ENCODE results near the gene GPSM3. TPM values are rescaled to one million over a fixed set of nuclear protein-coding genes. Genes with fewer than 3 reads are reported as not detected.

GPSM3 gene
- total and polyA plus RNA-seq, 2 of the 13 experiments (the other 11 are each of a cell fraction or from before 2014, with no cell fraction given): 0.18 to 6.2 TPM

DNA sequence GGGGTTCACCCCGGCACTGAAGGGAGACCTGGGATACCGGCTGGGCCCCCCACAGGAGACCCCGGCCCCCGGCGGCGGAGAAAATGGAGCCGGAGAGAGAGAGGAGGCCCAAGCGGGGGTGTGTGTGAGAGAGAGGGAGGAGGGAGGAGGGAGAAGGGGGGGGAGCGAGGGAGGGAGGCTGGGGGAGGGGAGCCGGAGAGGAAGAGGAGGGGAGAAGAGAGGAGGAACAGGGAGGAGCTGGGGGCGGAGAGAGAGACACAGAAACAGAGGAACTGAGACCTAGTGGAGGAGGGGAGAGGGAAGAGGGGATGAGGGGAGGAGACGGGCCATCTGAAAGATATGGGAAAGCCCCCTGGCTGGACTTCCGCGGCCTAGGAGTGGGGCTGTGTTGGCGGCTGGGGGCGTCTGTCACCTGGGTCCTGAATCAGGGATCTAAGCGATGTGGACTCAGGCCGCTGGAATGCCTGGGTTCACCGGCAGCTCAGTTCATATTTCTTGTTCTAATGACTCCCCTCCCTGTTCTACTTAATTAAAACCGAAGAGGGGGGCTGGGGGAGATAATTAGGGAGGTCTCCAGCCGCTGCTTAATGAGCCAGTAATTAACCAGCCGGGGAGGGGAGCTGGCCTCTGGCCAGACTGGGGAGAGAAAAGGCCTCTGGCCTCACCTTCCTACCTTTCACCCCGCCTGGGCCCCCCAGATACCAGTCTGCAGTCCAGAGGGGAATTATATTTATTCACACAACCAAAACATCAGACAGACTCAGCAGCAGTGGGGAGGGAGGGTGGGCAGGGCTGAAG, 2.2 kb downstream of the GPSM3 start, which contains the start of gene PBX2 (continued):
- TF ChIP-seq, protein P1, sequence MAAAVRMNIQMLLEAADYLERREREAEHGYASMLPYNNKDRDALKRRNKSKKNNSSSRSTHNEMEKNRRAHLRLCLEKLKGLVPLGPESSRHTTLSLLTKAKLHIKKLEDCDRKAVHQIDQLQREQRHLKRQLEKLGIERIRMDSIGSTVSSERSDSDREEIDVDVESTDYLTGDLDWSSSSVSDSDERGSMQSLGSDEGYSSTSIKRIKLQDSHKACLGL (CRISPR knock-in tag; IDR thresholded peaks at IDR 0.05): no peak
- TF ChIP-seq RFX1 (IDR thresholded peaks at IDR 0.05) (no peak), HOXA7 (CRISPR knock-in tag; IDR thresholded peaks at IDR 0.05) (no peak), ZNF160 (CRISPR knock-in tag; IDR thresholded peaks at IDR 0.05) (no peak), NBN (conservative IDR thresholded peaks at IDR 0.05) (no peak), PHF20 (CRISPR knock-in tag; IDR thresholded peaks at IDR 0.05) (peak; percentile 63; the same call in 1 of the 2 replicates), NR1H2 (CRISPR knock-in tag; IDR thresholded peaks at IDR 0.05; ENCODE audit: borderline replicate concordance, low read depth) (no peak), PHB2 (IDR thresholded peaks at IDR 0.05; ENCODE audit: partially characterized antibody) (no peak), NFE2L1 (CRISPR knock-in tag; IDR thresholded peaks at IDR 0.05; ENCODE audit: borderline replicate concordance) (no peak), SYNCRIP (IDR thresholded peaks at IDR 0.05; ENCODE audit: insufficient read depth, low read depth, low read length) (no peak), HNRNPUL1 (IDR thresholded peaks at IDR 0.05; ENCODE audit: low read depth, low read length) (no peak)
- TF ChIP-seq, protein P2, sequence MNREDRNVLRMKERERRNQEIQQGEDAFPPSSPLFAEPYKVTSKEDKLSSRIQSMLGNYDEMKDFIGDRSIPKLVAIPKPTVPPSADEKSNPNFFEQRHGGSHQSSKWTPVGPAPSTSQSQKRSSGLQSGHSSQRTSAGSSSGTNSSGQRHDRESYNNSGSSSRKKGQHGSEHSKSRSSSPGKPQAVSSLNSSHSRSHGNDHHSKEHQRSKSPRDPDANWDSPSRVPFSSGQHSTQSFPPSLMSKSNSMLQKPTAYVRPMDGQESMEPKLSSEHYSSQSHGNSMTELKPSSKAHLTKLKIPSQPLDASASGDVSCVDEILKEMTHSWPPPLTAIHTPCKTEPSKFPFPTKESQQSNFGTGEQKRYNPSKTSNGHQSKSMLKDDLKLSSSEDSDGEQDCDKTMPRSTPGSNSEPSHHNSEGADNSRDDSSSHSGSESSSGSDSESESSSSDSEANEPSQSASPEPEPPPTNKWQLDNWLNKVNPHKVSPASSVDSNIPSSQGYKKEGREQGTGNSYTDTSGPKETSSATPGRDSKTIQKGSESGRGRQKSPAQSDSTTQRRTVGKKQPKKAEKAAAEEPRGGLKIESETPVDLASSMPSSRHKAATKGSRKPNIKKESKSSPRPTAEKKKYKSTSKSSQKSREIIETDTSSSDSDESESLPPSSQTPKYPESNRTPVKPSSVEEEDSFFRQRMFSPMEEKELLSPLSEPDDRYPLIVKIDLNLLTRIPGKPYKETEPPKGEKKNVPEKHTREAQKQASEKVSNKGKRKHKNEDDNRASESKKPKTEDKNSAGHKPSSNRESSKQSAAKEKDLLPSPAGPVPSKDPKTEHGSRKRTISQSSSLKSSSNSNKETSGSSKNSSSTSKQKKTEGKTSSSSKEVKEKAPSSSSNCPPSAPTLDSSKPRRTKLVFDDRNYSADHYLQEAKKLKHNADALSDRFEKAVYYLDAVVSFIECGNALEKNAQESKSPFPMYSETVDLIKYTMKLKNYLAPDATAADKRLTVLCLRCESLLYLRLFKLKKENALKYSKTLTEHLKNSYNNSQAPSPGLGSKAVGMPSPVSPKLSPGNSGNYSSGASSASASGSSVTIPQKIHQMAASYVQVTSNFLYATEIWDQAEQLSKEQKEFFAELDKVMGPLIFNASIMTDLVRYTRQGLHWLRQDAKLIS (CRISPR knock-in tag; IDR thresholded peaks at IDR 0.05): no peak
- TF ChIP-seq, protein P3, sequence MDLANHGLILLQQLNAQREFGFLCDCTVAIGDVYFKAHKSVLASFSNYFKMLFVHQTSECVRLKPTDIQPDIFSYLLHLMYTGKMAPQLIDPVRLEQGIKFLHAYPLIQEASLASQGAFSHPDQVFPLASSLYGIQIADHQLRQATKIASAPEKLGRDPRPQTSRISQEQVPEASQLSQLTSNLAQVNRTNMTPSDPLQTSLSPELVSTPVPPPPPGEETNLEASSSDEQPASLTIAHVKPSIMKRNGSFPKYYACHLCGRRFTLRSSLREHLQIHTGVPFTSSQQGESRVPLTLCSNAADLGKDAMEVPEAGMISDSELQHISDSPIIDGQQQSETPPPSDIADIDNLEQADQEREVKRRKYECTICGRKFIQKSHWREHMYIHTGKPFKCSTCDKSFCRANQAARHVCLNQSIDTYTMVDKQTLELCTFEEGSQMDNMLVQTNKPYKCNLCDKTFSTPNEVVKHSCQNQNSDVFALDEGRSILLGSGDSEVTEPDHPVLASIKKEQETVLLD (CRISPR knock-in tag; IDR thresholded peaks at IDR 0.05; ENCODE audit: low read depth): no peak
- TF ChIP-seq, protein P4, sequence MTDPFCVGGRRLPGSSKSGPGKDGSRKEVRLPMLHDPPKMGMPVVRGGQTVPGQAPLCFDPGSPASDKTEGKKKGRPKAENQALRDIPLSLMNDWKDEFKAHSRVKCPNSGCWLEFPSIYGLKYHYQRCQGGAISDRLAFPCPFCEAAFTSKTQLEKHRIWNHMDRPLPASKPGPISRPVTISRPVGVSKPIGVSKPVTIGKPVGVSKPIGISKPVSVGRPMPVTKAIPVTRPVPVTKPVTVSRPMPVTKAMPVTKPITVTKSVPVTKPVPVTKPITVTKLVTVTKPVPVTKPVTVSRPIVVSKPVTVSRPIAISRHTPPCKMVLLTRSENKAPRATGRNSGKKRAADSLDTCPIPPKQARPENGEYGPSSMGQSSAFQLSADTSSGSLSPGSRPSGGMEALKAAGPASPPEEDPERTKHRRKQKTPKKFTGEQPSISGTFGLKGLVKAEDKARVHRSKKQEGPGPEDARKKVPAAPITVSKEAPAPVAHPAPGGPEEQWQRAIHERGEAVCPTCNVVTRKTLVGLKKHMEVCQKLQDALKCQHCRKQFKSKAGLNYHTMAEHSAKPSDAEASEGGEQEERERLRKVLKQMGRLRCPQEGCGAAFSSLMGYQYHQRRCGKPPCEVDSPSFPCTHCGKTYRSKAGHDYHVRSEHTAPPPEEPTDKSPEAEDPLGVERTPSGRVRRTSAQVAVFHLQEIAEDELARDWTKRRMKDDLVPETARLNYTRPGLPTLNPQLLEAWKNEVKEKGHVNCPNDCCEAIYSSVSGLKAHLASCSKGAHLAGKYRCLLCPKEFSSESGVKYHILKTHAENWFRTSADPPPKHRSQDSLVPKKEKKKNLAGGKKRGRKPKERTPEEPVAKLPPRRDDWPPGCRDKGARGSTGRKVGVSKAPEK (CRISPR knock-in tag; IDR thresholded peaks at IDR 0.05; ENCODE audit: borderline replicate concordance): no peak
- TF ChIP-seq, protein P5, sequence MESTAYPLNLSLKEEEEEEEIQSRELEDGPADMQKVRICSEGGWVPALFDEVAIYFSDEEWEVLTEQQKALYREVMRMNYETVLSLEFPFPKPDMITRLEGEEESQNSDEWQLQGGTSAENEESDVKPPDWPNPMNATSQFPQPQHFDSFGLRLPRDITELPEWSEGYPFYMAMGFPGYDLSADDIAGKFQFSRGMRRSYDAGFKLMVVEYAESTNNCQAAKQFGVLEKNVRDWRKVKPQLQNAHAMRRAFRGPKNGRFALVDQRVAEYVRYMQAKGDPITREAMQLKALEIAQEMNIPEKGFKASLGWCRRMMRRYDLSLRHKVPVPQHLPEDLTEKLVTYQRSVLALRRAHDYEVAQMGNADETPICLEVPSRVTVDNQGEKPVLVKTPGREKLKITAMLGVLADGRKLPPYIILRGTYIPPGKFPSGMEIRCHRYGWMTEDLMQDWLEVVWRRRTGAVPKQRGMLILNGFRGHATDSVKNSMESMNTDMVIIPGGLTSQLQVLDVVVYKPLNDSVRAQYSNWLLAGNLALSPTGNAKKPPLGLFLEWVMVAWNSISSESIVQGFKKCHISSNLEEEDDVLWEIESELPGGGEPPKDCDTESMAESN (CRISPR knock-in tag; conservative IDR thresholded peaks at IDR 0.05): no peak
- TF ChIP-seq, protein P6, sequence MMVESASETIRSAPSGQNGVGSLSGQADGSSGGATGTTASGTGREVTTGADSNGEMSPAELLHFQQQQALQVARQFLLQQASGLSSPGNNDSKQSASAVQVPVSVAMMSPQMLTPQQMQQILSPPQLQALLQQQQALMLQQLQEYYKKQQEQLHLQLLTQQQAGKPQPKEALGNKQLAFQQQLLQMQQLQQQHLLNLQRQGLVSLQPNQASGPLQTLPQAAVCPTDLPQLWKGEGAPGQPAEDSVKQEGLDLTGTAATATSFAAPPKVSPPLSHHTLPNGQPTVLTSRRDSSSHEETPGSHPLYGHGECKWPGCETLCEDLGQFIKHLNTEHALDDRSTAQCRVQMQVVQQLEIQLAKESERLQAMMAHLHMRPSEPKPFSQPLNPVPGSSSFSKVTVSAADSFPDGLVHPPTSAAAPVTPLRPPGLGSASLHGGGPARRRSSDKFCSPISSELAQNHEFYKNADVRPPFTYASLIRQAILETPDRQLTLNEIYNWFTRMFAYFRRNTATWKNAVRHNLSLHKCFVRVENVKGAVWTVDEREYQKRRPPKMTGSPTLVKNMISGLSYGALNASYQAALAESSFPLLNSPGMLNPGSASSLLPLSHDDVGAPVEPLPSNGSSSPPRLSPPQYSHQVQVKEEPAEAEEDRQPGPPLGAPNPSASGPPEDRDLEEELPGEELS (CRISPR knock-in tag; IDR thresholded peaks at IDR 0.05): no peak; the same call in 1 of the 2 replicates
